ENCODE measurements around the gene MED12L.

DNA sequence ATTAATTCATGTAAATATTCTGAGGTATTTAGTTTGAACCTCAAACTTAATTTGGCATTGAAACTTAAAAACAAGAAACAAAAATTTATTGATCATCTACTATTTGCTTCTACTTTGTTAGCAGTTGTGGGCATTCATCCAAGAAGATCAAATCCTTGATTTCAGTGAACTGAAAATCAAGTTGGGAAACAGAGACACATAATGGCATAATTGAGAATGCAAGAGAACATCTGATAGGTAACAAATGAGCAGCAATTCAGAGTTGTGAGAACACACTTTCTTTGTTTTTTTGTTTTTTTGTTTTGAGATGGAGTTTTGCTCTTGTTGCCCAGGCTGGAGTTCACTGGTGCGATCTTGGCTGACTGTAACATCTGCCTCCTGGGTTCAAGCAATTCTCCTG lies 33.9 kb upstream of the MED12L start:
- TF ChIP-seq, protein P1, sequence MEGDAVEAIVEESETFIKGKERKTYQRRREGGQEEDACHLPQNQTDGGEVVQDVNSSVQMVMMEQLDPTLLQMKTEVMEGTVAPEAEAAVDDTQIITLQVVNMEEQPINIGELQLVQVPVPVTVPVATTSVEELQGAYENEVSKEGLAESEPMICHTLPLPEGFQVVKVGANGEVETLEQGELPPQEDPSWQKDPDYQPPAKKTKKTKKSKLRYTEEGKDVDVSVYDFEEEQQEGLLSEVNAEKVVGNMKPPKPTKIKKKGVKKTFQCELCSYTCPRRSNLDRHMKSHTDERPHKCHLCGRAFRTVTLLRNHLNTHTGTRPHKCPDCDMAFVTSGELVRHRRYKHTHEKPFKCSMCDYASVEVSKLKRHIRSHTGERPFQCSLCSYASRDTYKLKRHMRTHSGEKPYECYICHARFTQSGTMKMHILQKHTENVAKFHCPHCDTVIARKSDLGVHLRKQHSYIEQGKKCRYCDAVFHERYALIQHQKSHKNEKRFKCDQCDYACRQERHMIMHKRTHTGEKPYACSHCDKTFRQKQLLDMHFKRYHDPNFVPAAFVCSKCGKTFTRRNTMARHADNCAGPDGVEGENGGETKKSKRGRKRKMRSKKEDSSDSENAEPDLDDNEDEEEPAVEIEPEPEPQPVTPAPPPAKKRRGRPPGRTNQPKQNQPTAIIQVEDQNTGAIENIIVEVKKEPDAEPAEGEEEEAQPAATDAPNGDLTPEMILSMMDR (IDR thresholded peaks at IDR 0.05) = no peak
- no peak for TF ChIP-seq EP300 (IDR thresholded peaks at IDR 0.05)
- no peak for TF ChIP-seq POLR2A (IDR thresholded peaks at IDR 0.05; ENCODE audit: low read depth)
- no peak for TF ChIP-seq POLR2AphosphoS5 (IDR thresholded peaks at IDR 0.05)
